GM18498 (cell line): ENCODE results near the gene TBC1D10A.

ENCODE experiments used
- ATAC-seq: cut with Tn5 transposase; IDR thresholded peaks from one replicate; pipeline ENCODE4 v1.9.1; 2021; ENCODE audit warnings: mild to moderate bottlenecking, moderate library complexity; ENCODE audit not compliant: unreplicated experiment

The TBC1D10A gene

DNA sequence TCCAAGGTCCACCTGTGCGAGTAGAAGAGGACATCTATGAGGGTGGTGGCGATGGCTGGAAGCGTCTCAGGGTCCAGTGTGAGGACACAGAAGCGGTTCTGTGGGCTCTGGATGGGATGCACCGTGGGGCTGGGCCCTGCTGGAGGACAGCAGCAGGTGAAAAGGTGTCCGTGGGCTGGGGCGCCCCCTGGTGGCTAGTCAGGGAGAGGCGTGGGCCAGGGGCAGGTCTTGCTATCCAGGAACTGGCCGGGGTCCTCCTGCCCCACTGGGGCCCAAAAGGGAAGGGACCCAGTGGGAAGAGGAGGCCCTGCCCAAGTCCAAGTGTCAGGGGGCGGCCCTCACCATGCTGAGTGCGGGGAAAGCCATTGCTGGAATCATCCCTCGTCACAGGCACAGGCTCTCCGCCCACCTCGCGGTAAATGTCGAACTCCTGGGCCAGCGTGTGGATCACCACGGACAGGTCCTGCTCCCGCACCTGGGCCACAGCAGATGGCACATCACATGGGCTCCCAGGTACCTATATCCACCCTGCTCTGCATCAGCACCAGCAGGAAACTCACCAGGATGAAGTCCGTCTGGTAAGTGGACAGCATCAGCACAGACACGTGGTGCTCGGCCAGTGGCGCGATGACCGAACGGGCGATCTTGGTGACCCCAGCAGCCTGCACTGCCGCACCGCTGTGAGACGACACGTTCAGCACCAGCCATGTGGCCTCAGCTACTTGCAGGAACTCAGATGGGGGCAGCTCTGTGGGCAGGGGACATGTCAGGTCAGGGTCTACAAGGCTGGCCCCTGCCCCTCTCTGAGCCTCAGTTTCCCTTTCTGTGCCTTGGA, 39.7 kb downstream of the TBC1D10A start:
- ATAC-seq, result no peak

- no peak for ATAC-seq
Observed at GRCh38 chr22:30286331-30286730, 40.4 kb downstream of the TBC1D10A start.

GRCh38 chr22:30285846-30286200, 40.9 kb downstream of the TBC1D10A start:
- ATAC-seq, result no peak

GRCh38 chr22:30285176-30285845, 41.4 kb downstream of the TBC1D10A start:
- no peak for ATAC-seq

DNA sequence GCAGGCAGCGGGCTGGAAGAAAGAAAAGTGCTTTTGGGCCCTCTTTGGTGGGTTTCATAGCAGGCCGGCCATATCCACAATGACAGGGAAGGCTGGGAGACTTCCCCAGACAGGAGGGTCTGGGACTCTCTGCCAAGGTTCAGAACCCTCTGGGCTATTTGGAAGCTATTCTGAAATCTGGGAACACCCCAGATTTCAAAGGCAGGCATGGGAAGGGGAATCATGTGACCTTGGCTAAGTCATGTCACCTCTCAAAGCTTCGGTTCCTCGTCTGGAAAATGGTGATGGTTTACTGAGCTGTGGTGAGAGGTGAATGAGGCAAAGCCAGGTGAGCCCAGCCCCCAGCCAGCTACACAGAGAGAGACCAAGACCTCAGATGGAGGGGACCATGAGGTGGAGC, 42.1 kb downstream of the TBC1D10A start:
- ATAC-seq, result no peak

DNA sequence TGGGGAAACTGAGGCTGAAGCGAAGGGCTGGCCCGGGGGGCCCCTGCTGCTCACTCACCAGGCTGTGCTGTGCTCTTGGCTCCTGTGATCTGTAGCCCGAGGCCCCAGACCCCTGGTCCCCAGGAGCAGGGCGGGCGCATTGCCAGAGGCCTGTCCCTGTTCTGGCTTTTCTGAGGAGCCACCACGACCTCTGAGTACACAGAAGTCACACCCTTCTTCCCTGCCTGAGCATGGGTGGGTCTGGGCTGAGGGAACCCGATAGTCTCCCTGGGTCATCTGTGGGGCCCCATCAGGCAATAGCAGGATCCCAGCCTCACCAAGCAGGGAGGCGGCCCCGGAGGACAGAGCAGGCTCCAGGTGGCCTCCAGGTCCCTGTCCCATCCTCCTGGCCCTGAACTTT, 42.6 kb downstream of the TBC1D10A start:
- ATAC-seq, result no peak

DNA sequence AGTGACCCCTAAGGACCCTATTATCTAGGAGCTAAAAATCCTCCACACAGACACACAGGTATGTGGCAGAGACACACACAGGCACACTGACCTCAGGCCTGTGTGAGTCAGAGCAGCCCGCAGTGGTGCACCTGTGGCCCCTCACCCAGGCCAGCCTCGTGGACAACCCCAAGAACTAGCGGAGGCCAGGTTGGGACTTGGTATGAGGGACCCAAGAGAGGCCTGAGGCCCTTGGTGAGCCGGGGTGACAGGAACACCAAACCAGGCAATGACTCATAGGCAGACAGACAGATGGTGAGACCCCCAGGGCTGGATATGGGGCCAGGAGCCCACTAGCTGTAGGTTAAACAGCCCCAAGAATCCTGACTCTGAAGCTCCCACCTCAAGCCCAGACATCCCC, 43.4 kb downstream of the TBC1D10A start:
- ATAC-seq, result no peak

GRCh38 chr22:30282616-30283046, 44.1 kb downstream of the TBC1D10A start:
- no peak for ATAC-seq

- no peak for ATAC-seq
Observed at GRCh38 chr22:30280505-30280904, 46.2 kb downstream of the TBC1D10A start.

DNA sequence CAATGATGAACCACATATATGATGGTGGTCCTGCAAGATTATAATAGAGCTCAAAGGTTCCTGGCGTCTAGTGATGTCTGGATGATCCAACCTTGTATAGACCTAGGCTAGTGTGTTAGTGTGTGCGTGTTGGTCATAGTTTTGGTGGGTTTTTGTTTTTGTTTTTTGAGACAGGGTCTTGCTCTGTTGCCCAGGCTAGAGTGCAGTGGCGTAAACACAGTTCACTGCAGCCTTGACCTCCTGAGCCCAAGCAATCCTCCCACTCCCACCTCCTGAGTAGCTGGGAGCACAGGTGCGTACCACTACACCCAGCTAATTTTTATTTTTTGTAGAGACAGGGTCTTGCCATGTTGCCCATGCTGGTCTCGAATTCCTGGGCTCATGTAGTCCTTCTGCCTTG, 46.8 kb downstream of the TBC1D10A start:
- ATAC-seq, result no peak

DNA sequence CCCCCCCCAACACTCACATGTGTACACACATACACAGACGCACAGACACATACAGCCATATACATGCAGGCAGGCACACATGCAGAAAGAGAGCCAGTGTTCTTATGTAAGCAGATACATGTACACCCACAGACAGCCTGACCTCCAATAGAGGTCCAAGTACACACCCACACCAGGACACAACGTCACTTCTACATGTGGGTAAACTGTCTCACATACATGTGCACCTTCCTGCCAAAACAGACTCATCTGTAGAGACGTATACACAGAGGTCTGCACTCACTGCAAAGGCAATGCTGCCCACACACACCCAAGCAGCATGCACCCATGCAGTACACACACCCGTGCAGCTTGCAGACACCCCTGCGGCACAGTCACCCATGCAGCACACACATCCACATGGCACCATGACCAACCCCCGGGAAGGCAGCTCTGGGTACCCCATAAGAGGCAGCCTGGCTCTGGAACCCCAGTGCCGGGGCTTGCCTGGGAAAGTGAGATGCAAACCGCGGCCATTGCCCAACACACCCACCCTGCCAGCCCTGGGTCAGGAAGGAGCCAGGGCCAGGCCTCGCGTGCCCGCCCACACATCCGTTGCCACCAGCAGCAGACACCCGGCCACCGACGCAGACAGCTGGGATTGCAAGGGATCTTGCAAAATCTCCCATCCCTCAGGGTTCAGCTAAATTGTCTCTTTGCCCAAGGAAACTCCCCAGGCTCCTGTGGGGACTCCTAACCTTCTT, 47.5 kb downstream of the TBC1D10A start:
- ATAC-seq, result no peak

DNA sequence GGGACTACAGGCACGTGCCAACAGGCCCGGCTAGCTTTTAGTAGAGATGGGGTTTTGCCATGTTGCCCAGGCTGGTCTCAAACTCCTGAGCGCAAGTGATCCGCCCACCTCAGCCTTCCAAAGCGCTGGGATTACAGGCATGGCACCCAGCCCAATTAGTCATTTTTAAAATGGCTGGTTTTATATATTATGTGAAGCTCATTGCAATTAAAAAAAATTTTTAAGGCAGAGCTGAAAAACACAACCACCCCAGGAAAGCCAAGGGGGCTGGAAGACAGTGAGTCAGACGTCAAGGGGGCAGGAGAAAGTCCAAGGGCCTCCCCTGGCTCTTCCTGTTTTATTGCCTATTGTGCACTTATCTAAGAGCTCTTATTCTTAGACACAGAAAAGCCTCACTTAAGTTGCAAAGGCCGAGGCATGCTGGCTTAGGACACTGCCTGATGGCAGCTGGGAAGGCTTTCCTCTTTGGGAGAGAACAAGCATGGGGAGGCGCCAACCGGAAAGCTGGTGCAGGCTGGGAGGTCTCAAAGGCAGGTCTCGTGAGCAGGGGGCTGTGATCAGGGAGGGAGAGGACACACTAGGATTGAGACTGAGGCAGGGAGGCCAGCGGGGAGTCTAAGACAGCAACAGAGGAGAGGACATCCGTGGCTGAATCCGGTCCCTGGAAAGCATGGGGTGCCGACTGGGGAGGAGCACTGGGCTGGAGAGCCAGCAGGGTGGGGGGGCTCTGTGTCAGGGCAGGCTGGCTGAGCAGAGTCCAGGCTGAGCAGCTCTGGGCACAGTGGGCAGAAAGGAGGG, 49.0 kb downstream of the TBC1D10A start:
- no peak for ATAC-seq

- no peak for ATAC-seq
Observed at GRCh38 chr22:30276039-30276438, 50.7 kb downstream of the TBC1D10A start.

GRCh38 chr22:30275625-30276024, 51.1 kb downstream of the TBC1D10A start:
- ATAC-seq, result no peak

- no peak for ATAC-seq
Observed at GRCh38 chr22:30274437-30274812, 52.3 kb downstream of the TBC1D10A start.

- no peak for ATAC-seq
Observed at GRCh38 chr22:30273711-30274436, 52.9 kb downstream of the TBC1D10A start.

DNA sequence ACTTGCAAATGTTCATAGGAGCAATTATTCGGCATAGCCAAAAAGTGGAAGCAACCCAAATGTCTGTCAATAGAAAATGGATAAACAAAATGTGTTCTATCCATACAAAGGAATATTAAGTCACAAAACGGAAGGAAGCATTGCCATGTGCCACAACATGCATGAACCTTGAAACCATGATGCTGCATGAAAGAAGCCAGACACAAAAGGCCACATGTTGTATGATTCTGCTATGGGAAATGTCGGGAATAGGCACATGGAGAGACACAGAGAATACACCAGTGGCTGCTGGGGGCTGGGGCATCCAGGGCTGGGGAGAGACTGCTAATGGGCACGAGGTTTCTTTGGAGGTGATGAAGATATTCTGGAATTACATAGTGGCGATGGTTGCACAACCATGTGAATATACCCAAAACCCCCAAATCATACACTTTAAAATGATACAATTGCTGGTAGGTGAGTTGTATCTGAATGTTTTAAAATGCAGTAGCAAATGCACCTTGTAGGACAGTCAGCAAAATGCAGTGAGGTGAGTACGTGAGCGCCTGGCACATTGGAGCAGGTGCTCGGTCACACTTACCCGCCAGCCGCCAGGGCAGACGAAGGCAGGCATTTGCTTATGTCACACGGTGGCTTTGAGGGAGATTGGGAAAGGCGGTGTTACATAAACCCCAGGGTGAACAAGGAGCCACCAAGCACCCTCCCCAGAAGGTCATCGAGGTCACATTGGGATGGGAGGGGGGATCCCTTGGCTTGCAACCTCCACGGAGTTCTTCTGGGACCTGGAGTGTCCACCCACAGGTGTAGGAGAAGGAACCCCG, 53.8 kb downstream of the TBC1D10A start:
- ATAC-seq, result no peak

GRCh38 chr22:30270832-30271231, 55.9 kb downstream of the TBC1D10A start:
- no peak for ATAC-seq

GRCh38 chr22:30268331-30268730, 58.4 kb downstream of the TBC1D10A start:
- no peak for ATAC-seq
